GM19035 (cell line): ENCODE data around the gene INCA1.

Experiments used
- ATAC-seq: cut with Tn5 transposase; IDR thresholded peaks from one replicate; pipeline ENCODE4 v1.9.1; 2021; ENCODE audit not compliant: unreplicated experiment

Gene INCA1

GRCh38 chr17:4972322-4972721 lies 25.0 kb downstream of the INCA1 start:
- no peak for ATAC-seq

GRCh38 chr17:4971826-4972225 lies 25.5 kb downstream of the INCA1 start:
- ATAC-seq, result no peak

GRCh38 chr17:4970273-4970672 lies 27.0 kb downstream of the INCA1 start:
- ATAC-seq, result no peak

- ATAC-seq, result no peak
Observed at GRCh38 chr17:4969551-4970173, 27.7 kb downstream of the INCA1 start.

- no peak for ATAC-seq
Observed at GRCh38 chr17:4969047-4969550, 28.2 kb downstream of the INCA1 start.

GRCh38 chr17:4968486-4969046 lies 28.8 kb downstream of the INCA1 start:
- no peak for ATAC-seq

- peak; percentile 62 for ATAC-seq
Observed at GRCh38 chr17:4967539-4968485, 29.5 kb downstream of the INCA1 start, which contains the start of gene SPAG7. Gene SPAG7 (minus strand): TSS chr17:4967817. CDS start chr17:4967804, 13 bp downstream.

GRCh38 chr17:4966844-4967538 lies 30.3 kb downstream of the INCA1 start:
- ATAC-seq, result peak; percentile 80

GRCh38 chr17:4965311-4965986 lies 31.9 kb downstream of the INCA1 start:
- ATAC-seq, result no peak

- ATAC-seq, result no peak
Observed at GRCh38 chr17:4960279-4960922, 36.9 kb downstream of the INCA1 start.

- no peak for ATAC-seq
Observed at GRCh38 chr17:4959261-4959965, 37.9 kb downstream of the INCA1 start.

- ATAC-seq, result no peak
Observed at GRCh38 chr17:4958102-4958501, 39.2 kb downstream of the INCA1 start.

GRCh38 chr17:4956493-4957061 lies 40.7 kb downstream of the INCA1 start:
- ATAC-seq, result no peak

- no peak for ATAC-seq
Observed at GRCh38 chr17:4955091-4955490, 42.2 kb downstream of the INCA1 start.

- ATAC-seq, result no peak
Observed at GRCh38 chr17:4953451-4953961, 43.8 kb downstream of the INCA1 start.

GRCh38 chr17:4951486-4951885 lies 45.8 kb downstream of the INCA1 start:
- no peak for ATAC-seq

GRCh38 chr17:4950746-4951204 lies 46.5 kb downstream of the INCA1 start, which contains the start of gene ENO3:
Gene ENO3 (plus strand): TSS chr17:4951119. CDS start chr17:4951830, 711 bp downstream.
- no peak for ATAC-seq

GRCh38 chr17:4950075-4950745 lies 47.1 kb downstream of the INCA1 start:
- ATAC-seq, result peak; percentile 0
